Stimulated activated memory B cell treated with anti-CD40 and anti-IgM and Interleukin-4, amounts not matched to agents 10 μg/mL and 1 μg/mL and 100 μg/mL, for 72 hours (primary cell): ENCODE results near the gene INPP4A.
A peak's percentile ranks its signal among the peaks of the same experiment; 100 is the strongest.

Experiments used
- ATAC-seq: fragments of 150-1000 bp; cut with Tn5 transposase; 2 replicates; pipeline ENCODE4 v1.10.0; 2021
- H3K27ac Mint-ChIP-seq: one replicate; pipeline ENCODE4 v1.8.0; 2022; ENCODE audit warnings: mild to moderate bottlenecking, mixed read lengths
- H3K27me3 Mint-ChIP-seq: one replicate; pipeline ENCODE4 v1.8.0; 2022; ENCODE audit warnings: mixed read lengths
- H3K36me3 Mint-ChIP-seq: one replicate; pipeline ENCODE4 v1.8.0; 2022; ENCODE audit warnings: mixed read lengths
- H3K4me1 Mint-ChIP-seq: one replicate; pipeline ENCODE4 v1.8.0; 2022; ENCODE audit warnings: mixed read lengths
- H3K4me3 Mint-ChIP-seq: one replicate; pipeline ENCODE4 v1.8.0; 2022; ENCODE audit warnings: mild to moderate bottlenecking, moderate library complexity, mixed read lengths
- H3K9me3 Mint-ChIP-seq: one replicate; pipeline ENCODE4 v1.8.0; 2022; ENCODE audit warnings: mixed read lengths

The INPP4A gene

GRCh38 chr2:98552499-98553179, 108.0 kb downstream of the INPP4A start:
- Mint-ChIP-seq H3K27ac (no peak overlapping the region), H3K36me3 (peaks cover 42% of the 10 kb centered on the region), H3K9me3 (no peaks in the 10 kb centered on the region), H3K4me1 (peaks cover 66% of the 10 kb centered on the region), H3K27me3 (no peaks in the 10 kb centered on the region), H3K4me3 (no peak overlapping the region)
- ATAC-seq: no peak

DNA sequence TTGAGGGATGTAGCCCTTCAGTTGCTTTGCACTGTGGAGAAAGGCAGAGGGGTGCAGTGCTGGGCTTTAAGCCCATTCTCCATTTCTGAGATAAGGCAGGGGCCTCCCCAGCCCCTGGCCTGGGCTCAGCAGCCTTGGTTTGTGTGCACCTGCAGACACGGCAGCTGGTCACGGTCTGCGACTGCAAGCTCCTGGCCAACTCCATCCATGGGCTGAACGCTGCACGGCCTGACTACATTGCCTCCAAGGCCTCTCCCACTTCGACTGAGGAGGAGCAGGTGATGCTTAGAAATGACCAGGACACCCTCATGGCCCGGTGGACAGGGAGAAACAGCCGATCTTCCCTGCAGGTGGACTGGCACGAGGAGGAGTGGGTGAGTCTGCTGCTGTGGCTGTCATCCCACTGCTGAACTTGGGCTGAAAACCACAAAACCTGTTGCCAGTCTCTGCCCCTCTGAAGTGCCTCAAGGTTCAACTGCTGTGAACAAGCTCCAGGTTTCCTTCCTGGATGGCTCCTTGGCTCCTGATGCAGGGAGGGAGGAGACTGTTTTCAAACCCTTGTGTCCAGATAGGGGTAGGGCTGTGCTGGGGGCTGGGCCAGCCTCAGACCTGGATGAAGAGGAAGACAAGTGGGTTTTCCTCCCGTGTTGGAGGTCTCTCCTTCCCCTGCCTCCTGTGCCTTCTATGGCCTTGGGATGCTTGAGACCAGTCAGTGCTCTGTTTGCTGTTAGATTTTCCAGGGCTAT, 109.6 kb downstream of the INPP4A start:
- Mint-ChIP-seq H3K27me3 (no peaks in the 10 kb centered on the region), H3K4me3 (no peak overlapping the region), H3K27ac (peak overlapping the region; percentile 68), H3K9me3 (no peaks in the 10 kb centered on the region), H3K4me1 (peaks cover 59% of the 10 kb centered on the region), H3K36me3 (peaks cover 51% of the 10 kb centered on the region)
- no peak for ATAC-seq

DNA sequence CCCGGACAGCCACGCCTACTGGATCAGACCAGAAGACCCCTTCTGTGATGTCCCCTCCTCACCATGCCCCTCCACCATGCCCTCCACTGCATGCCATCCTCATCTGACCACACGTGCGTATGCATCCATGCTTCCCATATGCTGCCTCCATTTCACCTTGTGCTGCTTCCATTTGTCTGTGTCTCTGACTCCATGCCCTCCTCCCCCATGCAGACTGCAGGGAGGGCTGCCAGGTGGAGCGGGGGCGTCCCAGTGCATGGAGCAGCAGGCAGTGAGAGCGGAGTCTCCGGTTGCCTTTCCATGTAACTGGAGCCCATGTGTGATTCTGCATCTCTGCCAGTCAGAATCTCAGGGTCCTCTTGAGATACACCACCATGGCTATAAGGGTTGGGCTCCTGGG, 111.0 kb downstream of the INPP4A start:
- no peak overlapping the region for H3K4me3 Mint-ChIP-seq
- H3K36me3 Mint-ChIP-seq: peaks cover 55% of the 10 kb centered on the region
- peaks cover 58% of the 10 kb centered on the region for H3K4me1 Mint-ChIP-seq
- peak overlapping the region; percentile 68 for H3K27ac Mint-ChIP-seq
- ATAC-seq: no peak
- H3K27me3 Mint-ChIP-seq: no peaks in the 10 kb centered on the region
- no peaks in the 10 kb centered on the region for H3K9me3 Mint-ChIP-seq

- H3K27me3 Mint-ChIP-seq: no peaks in the 10 kb centered on the region
- H3K27ac Mint-ChIP-seq: peak overlapping the region; percentile 68
- H3K9me3 Mint-ChIP-seq: no peaks in the 10 kb centered on the region
- peak; percentile 95 for ATAC-seq
- peaks cover 55% of the 10 kb centered on the region for H3K36me3 Mint-ChIP-seq
- H3K4me1 Mint-ChIP-seq: peaks cover 50% of the 10 kb centered on the region
- H3K4me3 Mint-ChIP-seq: no peak overlapping the region
Observed at GRCh38 chr2:98556344-98557033, 111.8 kb downstream of the INPP4A start.

- peak overlapping the region; percentile 75 for H3K27ac Mint-ChIP-seq
- H3K4me1 Mint-ChIP-seq: peaks cover 48% of the 10 kb centered on the region
- H3K9me3 Mint-ChIP-seq: no peaks in the 10 kb centered on the region
- no peaks in the 10 kb centered on the region for H3K27me3 Mint-ChIP-seq
- no peak overlapping the region for H3K4me3 Mint-ChIP-seq
- H3K36me3 Mint-ChIP-seq: peaks cover 45% of the 10 kb centered on the region
- no peak for ATAC-seq
Observed at GRCh38 chr2:98558852-98559530, 114.3 kb downstream of the INPP4A start.

GRCh38 chr2:98559581-98559980, 114.9 kb downstream of the INPP4A start:
- no peak for ATAC-seq
- Mint-ChIP-seq H3K4me3 (no peak overlapping the region), H3K4me1 (peaks cover 42% of the 10 kb centered on the region), H3K27ac (peak overlapping the region; percentile 75), H3K9me3 (no peaks in the 10 kb centered on the region), H3K27me3 (no peaks in the 10 kb centered on the region), H3K36me3 (peaks cover 43% of the 10 kb centered on the region)

DNA sequence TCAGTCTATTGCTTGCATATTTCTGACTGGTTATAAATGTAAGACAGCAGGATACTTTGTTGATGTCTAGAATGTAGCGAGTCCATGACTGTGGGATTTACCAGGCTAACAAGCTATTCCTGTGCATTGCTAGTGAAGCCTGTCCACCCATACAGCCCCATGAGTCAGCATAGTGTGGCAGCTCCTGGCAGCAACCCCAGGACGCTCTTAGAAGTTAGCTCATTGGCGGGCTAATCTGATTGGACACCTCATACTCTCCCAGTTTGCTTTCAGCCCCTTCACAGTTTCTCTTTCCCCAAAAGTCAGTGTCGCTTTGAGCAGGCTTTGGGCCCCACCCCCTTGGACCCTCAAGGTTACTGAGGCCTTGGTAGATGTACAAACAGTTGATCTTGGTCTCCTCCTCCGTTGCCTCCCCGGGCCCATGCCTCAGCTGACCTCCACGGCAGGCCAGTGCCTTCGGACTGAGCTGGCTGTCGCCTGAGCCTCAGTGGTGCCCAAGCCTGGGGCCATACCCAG, 115.7 kb downstream of the INPP4A start:
- Mint-ChIP-seq H3K27ac (peak overlapping the region; percentile 75), H3K4me1 (peaks cover 35% of the 10 kb centered on the region), H3K27me3 (no peaks in the 10 kb centered on the region), H3K4me3 (no peak overlapping the region), H3K9me3 (no peaks in the 10 kb centered on the region), H3K36me3 (peaks cover 37% of the 10 kb centered on the region)
- ATAC-seq: no peak

DNA sequence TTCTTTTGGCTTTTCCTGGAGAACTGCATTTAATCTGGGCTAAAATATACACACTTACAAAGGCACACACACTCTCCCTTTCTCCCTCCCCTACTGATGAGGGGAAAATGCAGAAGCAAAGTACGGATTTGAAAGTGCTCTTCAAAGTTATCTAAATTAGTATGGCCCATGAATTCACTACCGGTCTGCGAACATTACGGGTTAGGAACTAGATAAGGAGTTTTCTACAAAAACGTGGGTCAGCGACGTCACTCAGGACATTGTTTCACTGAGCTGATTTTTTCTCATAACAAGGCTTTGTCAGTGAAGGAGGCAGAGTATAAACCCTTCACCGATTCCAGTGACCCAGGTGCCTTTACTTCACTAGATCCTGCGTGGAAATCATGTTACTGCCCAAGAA, 116.4 kb downstream of the INPP4A start:
- no peak for ATAC-seq
- Mint-ChIP-seq H3K4me1 (peaks cover 28% of the 10 kb centered on the region), H3K4me3 (no peak overlapping the region), H3K27me3 (no peaks in the 10 kb centered on the region), H3K36me3 (peaks cover 37% of the 10 kb centered on the region), H3K9me3 (no peaks in the 10 kb centered on the region), H3K27ac (peak overlapping the region; percentile 75)

DNA sequence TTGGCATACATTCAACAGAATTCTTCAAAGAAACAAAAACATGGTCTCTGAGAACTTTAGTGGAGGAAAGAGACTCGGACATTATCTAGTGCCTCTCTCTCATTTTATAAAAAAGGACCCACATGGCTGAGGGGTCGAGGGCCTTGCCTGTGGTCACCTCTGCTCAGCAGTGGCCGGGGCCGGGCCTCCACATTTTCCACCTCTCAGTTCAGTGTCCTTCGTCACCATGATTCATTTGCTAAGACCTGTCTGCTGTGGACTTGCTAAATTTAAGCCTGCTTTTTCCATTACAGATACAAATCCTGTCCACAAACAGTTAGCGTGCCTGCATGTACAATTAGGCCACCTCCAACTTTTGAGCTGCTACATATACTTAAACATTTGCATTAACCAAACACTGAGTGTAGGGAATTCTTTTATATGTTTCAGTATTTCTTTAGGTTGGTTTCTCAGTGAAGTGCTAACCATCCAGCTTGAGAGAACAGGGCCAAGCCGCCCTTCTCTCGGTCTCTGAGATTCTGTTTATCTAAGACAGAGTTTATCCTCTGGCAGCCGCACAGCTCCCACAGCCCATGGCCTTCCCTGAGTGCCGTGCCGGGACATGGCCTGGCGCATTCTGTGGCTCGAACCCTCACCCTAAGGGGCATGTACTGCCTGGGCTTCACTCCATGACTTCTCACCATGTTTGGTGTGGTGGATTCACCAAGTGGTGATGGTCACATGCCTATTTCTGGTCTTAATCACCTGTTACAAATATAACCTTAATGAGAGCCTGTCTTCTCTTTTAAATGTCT, 117.4 kb downstream of the INPP4A start:
- no peak overlapping the region for H3K27ac Mint-ChIP-seq
- H3K9me3 Mint-ChIP-seq: no peaks in the 10 kb centered on the region
- no peaks in the 10 kb centered on the region for H3K27me3 Mint-ChIP-seq
- no peak overlapping the region for H3K4me3 Mint-ChIP-seq
- peaks cover 48% of the 10 kb centered on the region for H3K36me3 Mint-ChIP-seq
- peaks cover 19% of the 10 kb centered on the region for H3K4me1 Mint-ChIP-seq
- no peak for ATAC-seq

DNA sequence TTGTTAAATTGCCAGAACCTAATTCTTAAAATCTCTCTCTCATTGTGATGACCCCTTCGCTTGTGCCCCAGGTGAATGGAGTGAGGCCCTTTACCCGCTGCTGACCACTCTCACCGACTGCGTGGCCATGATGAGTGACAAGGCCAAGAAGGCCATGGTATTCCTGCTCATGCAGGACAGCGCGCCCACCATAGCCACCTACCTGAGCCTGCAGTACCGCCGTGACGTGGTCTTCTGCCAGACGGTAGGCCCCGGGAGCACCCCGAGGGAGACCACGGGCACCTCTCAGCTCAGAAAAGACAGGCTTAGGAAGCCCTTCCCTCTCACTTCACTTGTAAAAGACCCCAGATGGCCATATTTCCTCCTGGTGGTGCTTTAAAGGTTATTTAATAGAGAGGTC, 118.7 kb downstream of the INPP4A start:
- H3K4me1 Mint-ChIP-seq: peaks cover 13% of the 10 kb centered on the region
- no peaks in the 10 kb centered on the region for H3K27me3 Mint-ChIP-seq
- H3K27ac Mint-ChIP-seq: no peak overlapping the region
- peaks cover 46% of the 10 kb centered on the region for H3K36me3 Mint-ChIP-seq
- ATAC-seq: no peak
- H3K9me3 Mint-ChIP-seq: no peaks in the 10 kb centered on the region
- H3K4me3 Mint-ChIP-seq: no peak overlapping the region

DNA sequence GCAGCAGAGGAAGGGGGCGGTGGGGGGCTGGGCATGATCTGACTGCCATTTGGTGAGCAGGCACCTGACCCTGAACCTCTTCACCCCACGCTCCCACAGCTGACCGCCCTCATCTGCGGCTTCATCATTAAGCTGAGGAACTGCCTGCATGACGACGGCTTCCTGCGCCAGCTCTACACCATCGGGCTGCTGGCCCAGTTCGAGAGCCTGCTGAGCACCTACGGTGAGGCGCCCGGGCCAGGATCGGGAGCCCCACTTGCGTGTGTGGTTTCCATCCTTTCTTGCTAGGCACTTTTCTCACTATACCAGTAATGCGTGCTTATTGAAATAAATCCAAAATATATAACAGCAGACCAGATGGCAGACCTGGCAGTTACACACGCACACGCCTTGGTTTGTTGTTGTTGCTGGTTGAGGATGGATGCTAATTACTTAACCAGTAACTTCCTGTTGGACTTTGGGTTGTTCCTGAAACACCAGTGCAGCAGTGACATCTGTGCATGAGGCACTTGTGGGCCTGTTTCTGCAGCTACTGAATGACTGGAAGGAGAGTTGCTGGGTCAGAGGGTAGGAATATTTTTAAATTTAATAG, 120.0 kb downstream of the INPP4A start:
- Mint-ChIP-seq H3K4me1 (peaks cover 7% of the 10 kb centered on the region), H3K4me3 (no peak overlapping the region), H3K27ac (no peak overlapping the region), H3K36me3 (peaks cover 43% of the 10 kb centered on the region), H3K27me3 (no peaks in the 10 kb centered on the region), H3K9me3 (no peaks in the 10 kb centered on the region)
- no peak for ATAC-seq

DNA sequence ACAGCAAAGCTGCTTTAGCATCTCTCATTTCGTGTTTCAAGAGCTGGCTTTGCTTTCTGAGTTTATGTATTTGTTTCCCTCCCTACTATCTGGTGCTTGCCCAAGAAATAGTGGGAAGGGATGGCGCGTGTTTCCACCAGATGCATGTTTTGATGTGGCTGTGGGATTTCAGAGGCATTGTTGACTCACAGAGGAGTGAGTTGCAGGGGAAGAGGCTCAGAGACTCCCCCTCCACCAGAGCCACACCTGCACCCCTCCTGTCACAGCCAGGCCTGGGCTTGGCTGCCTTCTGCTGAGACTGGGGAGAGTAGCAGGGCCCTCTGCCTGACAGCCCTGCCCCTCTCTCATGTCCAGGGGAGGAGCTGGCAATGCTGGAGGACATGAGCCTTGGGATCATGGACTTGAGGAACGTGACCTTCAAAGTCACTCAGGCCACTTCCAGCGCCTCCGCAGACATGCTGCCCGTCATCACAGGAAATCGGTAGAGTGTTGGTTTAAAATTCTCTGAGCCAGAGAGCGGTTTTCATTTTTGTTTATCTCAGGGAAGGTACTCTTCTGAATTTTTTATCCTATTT, 120.7 kb downstream of the INPP4A start:
- no peaks in the 10 kb centered on the region for H3K9me3 Mint-ChIP-seq
- H3K36me3 Mint-ChIP-seq: peaks cover 51% of the 10 kb centered on the region
- no peak for ATAC-seq
- peaks cover 4% of the 10 kb centered on the region for H3K4me1 Mint-ChIP-seq
- H3K4me3 Mint-ChIP-seq: no peak overlapping the region
- no peaks in the 10 kb centered on the region for H3K27me3 Mint-ChIP-seq
- no peak overlapping the region for H3K27ac Mint-ChIP-seq

GRCh38 chr2:98565941-98566340, 121.3 kb downstream of the INPP4A start:
- Mint-ChIP-seq H3K27me3 (no peaks in the 10 kb centered on the region), H3K36me3 (peaks cover 54% of the 10 kb centered on the region)

More at GRCh38 chr2:98565941-98566340, 121.3 kb downstream of the INPP4A start:
- Mint-ChIP-seq H3K4me1 (peaks cover 4% of the 10 kb centered on the region), H3K27ac (no peak overlapping the region), H3K9me3 (no peaks in the 10 kb centered on the region), H3K4me3 (no peak overlapping the region)
- no peak for ATAC-seq
